Stomach (tissue), 9 donors: ENCODE results near the gene ADAM15. TPM values are rescaled to one million over a fixed set of nuclear protein-coding genes. Genes with fewer than 3 reads are reported as not detected.

Source experiments
- DNase-seq, 2 donors: peaks; one replicate each; pipeline versions ENCODE4 v3.0.0 to v3.0.0-alpha.2; 2013 to 2019
- H3K27ac ChIP-seq, 5 donors: fragments of 200-600 bp in 4 of 5; sonication (generic) in 4 of 5; one replicate each; pipeline ENCODE4 v1.5.1; 2013 to 2019; ENCODE audit warnings: mild to moderate bottlenecking in 1 of 5, moderate library complexity in 1 of 5
- H3K27me3 ChIP-seq, 3 donors: fragments of 200-600 bp; sonication (generic); one replicate each; pipeline ENCODE4 v1.5.1; 2017 to 2019; ENCODE audit warnings: mixed run types in 1 of 3
- H3K36me3 ChIP-seq, 4 donors: fragments of 200-600 bp; sonication (generic); 1 replicate in 3 of 4; 2 replicates in 1 of 4; pipeline ENCODE4 v1.5.1; 2016 to 2019
- H3K4me1 ChIP-seq, 4 donors: fragments of 200-600 bp; sonication (generic); one replicate each; pipeline ENCODE4 v1.5.1; 2016 to 2019
- H3K4me3 ChIP-seq, 4 donors: fragments of 200-600 bp; sonication (generic) in 3 of 4; one replicate each; pipeline ENCODE4 v1.5.1; 2016 to 2019; ENCODE audit warnings: mild to moderate bottlenecking in 1 of 4
- H3K9me3 ChIP-seq, 4 donors: fragments of 200-600 bp; sonication (generic); one replicate each; pipeline ENCODE4 v1.5.1; 2016 to 2019
- CTCF ChIP-seq, 7 experiments: fragments of 450-650 bp in 4 of 7; fragments of 200-600 bp in 3 of 7; sonication (generic) in 3 of 7; IDR thresholded peaks; one replicate each; pipeline ENCODE4 v1.5.1; 2016 to 2019; ENCODE audit warnings: antibody characterized with exemption in 7 of 7, control low read depth in 2 of 7, mild to moderate bottlenecking in 1 of 7
- EP300 ChIP-seq: sonication (generic); formaldehyde crosslinking; IDR thresholded peaks from one replicate; pipeline ENCODE4 v1.6.1; 2017; ENCODE audit warnings: antibody characterized with exemption
- POLR2A ChIP-seq, 4 donors: fragments of 450-650 bp; IDR thresholded peaks; one replicate each; pipeline ENCODE4 v1.6.1; 2016; ENCODE audit warnings: antibody characterized with exemption in 4 of 4, control low read depth in 2 of 4, mild to moderate bottlenecking in 1 of 4, moderate library complexity in 1 of 4
- POLR2AphosphoS5 ChIP-seq, 3 donors: sonication (generic); formaldehyde crosslinking; IDR thresholded peaks; one replicate each; pipeline ENCODE4 v1.6.1; 2016; ENCODE audit warnings: antibody characterized with exemption in 3 of 3
- WGBS, 5 donors: extraction: QIAGEN DNeasy Blood & Tissue Kit in 3 of 5; methylation state at CpG; one replicate each; pipeline versions ENCODE4 v1.1.5 to v1.1.7; 2013 to 2018; 5-methylcytosine and 5-hydroxymethylcytosine counted together
- intact Hi-C: fragments of 100-400 bp; cut with DNase I; formaldehyde crosslinking; loops from one replicate; pipeline ENCODE4 v1.15.1; 2023; ENCODE audit warnings: low total_unique reads
- polyA plus RNA-seq, 3 donors: library from polyadenylated mRNA; stranded (reverse); fragments of 200-250 nt; gene quantifications; one replicate each; pipeline ENCODE4 v1.2.3, GENCODE V29; 2013
- total RNA-seq, 5 donors: library from RNA; depleted of rRNA; stranded (reverse); fragments of >200 nt; gene quantifications; one replicate each; pipeline versions ENCODE4 v1.1.0 to v1.2.3, GENCODE V29; 2014 to 2016
- donor health status: healthy with polysubstance abuse.
- donor health status: Bipolar disorder and iron deficiency.
- donor health status: healthy.

ADAM15 gene
- total and polyA plus RNA-seq, 8 donors = 56.2 to 335 (median 154) TPM

GRCh38 chr1:155077758-155078445, 26.8 kb downstream of the ADAM15 start:
- WGBS, 5 donors = 49 to 66% (median 59%) methylated on average over 3 to 4 of the region's 4 CpGs
- Histone ChIP-seq H3K27ac (no peak overlapping the region), H3K27me3 (peaks cover 21 to 46% (median 44%) of the 10 kb centered on the region in 3 donors), H3K36me3 (no peaks in the 10 kb centered on the region), H3K4me1 (peaks cover 46 to 51% (median 49%) of the 10 kb centered on the region in 4 donors), H3K9me3 (no peaks in the 10 kb centered on the region), H3K4me3 (peak overlapping the region in 1 of 4 donors; percentile 62)
- TF ChIP-seq POLR2A (IDR thresholded peaks at IDR 0.05) (no peak), EP300 (no peak), POLR2AphosphoS5 (IDR thresholded peaks at IDR 0.05) (no peak), CTCF (IDR thresholded peaks at IDR 0.05) (no peak)
- DNase-seq = no peak
- intact Hi-C loops = no loop called here

GRCh38 chr1:155078469-155079209, 27.5 kb downstream of the ADAM15 start, which contains the start of gene EFNA3:
EFNA3 (plus strand) TSS chr1:155078837; CDS start chr1:155078942, 105 bp downstream.
- TF ChIP-seq POLR2AphosphoS5 (IDR thresholded peaks at IDR 0.05) (no peak), CTCF (IDR thresholded peaks at IDR 0.05) (no peak), POLR2A (IDR thresholded peaks at IDR 0.05) (no peak), EP300 (no peak)
- no peak within 1 kb of the TSS for H3K27ac ChIP-seq
- H3K36me3 ChIP-seq = no peaks in the 10 kb centered on the region
- H3K4me1 ChIP-seq = peaks cover 52 to 59% (median 57%) of the 10 kb centered on the region in 4 donors
- no peaks in the 10 kb centered on the region for H3K9me3 ChIP-seq
- intact Hi-C loops = no loop called here
- WGBS, 5 donors = 0 to 2% (median 2%) methylated on average over 5 to 59 of the region's 59 CpGs
- DNase-seq = peak; percentile 75 to 88
- H3K27me3 ChIP-seq = peaks cover 21 to 53% (median 52%) of the 10 kb centered on the region in 3 donors
- peak within 1 kb of the TSS; percentile 42 to 62 (median 46) for H3K4me3 ChIP-seq

- Histone ChIP-seq H3K4me1 (peaks cover 55 to 64% (median 61%) of the 10 kb centered on the region in 4 donors), H3K4me3 (peak overlapping the region; percentile 42 to 62 (median 46))
- no peak for TF ChIP-seq POLR2AphosphoS5 (IDR thresholded peaks at IDR 0.05)
- TF ChIP-seq EP300 = no peak
- TF ChIP-seq POLR2A (IDR thresholded peaks at IDR 0.05) = no peak
- TF ChIP-seq CTCF (IDR thresholded peaks at IDR 0.05) = no peak
Measured at GRCh38 chr1:155079210-155079486, 28.0 kb downstream of the ADAM15 start.

GRCh38 chr1:155079487-155080311, 28.6 kb downstream of the ADAM15 start:
- 1 to 2% (median 1%) methylated on average over 28 to 67 of the region's 67 CpGs for WGBS, 5 donors
- peaks cover 60 to 69% (median 66%) of the 10 kb centered on the region in 4 donors for H3K4me1 ChIP-seq
- no peaks in the 10 kb centered on the region for H3K9me3 ChIP-seq
- intact Hi-C loops = no loop called here
- no peak overlapping the region for H3K27ac ChIP-seq
- no peaks in the 10 kb centered on the region for H3K36me3 ChIP-seq
- H3K4me3 ChIP-seq = peak overlapping the region; percentile 6 to 62 (median 46)
- H3K27me3 ChIP-seq = peaks cover 21 to 62% (median 57%) of the 10 kb centered on the region in 3 donors
- TF ChIP-seq EP300 = no peak
- TF ChIP-seq POLR2AphosphoS5 (IDR thresholded peaks at IDR 0.05) = no peak
- TF ChIP-seq CTCF (IDR thresholded peaks at IDR 0.05) = no peak
- TF ChIP-seq POLR2A (IDR thresholded peaks at IDR 0.05) = no peak
- peak in 1 of 2 donors; percentile 65 for DNase-seq

More at GRCh38 chr1:155079210-155079486, 28.0 kb downstream of the ADAM15 start:
- Histone ChIP-seq H3K9me3 (no peaks in the 10 kb centered on the region), H3K27ac (no peak overlapping the region), H3K27me3 (peaks cover 21 to 58% (median 57%) of the 10 kb centered on the region in 3 donors), H3K36me3 (no peaks in the 10 kb centered on the region)
- WGBS, 5 donors = 1 to 7% (median 4%) methylated on average over 8 to 10 of the region's 10 CpGs
- DNase-seq = no peak
- intact Hi-C loops = no loop called here
